Amygdala (tissue), 56 donors: ENCODE measurements around the gene NCAPG.

Experiments used
- DNase-seq, 56 donors: peaks; one replicate each; lab custom pipeline; 2025; lab: John Stamatoyannopoulos, UW

Gene NCAPG, protein sequence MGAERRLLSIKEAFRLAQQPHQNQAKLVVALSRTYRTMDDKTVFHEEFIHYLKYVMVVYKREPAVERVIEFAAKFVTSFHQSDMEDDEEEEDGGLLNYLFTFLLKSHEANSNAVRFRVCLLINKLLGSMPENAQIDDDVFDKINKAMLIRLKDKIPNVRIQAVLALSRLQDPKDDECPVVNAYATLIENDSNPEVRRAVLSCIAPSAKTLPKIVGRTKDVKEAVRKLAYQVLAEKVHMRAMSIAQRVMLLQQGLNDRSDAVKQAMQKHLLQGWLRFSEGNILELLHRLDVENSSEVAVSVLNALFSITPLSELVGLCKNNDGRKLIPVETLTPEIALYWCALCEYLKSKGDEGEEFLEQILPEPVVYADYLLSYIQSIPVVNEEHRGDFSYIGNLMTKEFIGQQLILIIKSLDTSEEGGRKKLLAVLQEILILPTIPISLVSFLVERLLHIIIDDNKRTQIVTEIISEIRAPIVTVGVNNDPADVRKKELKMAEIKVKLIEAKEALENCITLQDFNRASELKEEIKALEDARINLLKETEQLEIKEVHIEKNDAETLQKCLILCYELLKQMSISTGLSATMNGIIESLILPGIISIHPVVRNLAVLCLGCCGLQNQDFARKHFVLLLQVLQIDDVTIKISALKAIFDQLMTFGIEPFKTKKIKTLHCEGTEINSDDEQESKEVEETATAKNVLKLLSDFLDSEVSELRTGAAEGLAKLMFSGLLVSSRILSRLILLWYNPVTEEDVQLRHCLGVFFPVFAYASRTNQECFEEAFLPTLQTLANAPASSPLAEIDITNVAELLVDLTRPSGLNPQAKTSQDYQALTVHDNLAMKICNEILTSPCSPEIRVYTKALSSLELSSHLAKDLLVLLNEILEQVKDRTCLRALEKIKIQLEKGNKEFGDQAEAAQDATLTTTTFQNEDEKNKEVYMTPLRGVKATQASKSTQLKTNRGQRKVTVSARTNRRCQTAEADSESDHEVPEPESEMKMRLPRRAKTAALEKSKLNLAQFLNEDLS

DNA sequence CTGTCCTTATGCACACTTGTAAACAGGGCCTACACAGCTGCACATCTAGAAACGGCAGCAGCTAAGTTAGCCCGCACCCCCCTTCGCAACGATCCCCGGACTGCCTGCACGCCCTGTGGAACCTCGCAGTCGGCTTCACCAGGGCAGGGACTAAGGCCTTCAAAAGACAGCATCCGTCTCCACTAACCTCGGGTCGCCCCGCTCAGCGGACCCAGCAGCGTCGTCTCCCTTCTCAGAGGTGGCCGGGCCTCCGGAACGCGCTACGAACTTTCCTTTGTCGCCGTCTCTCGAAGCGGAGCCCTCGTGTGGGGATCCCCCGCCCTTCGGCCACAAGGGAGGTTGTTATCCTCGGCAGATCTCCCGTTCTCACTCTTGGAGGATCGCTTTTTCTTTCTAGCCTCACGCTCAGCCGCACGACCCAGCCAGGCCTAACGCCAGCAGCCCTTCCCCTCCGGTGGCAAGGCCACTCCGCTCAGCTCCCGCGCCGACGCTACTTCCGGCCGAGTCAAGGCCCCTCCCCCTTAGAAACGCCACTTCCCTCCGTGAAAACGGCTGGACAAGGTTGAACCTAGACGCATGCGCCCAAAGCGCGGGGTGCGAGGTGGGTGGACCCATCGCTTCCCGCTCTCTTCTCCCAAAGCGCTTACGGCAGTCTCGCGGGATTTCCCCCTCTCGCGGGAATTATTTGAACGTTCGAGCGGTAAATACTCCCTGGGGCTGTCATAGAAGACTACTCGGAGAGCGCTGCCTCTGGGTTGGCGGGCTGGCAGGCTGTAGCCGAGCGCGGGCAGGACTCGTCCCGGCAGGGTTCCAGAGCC is at the start of gene NCAPG, which contains the start of gene DCAF16:
Gene NCAPG, plus strand, starts transcription at position 720 of the 818 bp plus-strand sequence. CDS start 99 bp downstream, outside the sequence.
Gene DCAF16, minus strand, starts transcription at position 498 of the 818 bp plus-strand sequence. CDS start 6,616 bp downstream, outside the sequence.
- DNase-seq: peak; percentile 65 to 100 (median 98)

- no peak for DNase-seq
Measured at GRCh38 chr4:17761062-17761461, 49.7 kb upstream of the NCAPG start.

DNA sequence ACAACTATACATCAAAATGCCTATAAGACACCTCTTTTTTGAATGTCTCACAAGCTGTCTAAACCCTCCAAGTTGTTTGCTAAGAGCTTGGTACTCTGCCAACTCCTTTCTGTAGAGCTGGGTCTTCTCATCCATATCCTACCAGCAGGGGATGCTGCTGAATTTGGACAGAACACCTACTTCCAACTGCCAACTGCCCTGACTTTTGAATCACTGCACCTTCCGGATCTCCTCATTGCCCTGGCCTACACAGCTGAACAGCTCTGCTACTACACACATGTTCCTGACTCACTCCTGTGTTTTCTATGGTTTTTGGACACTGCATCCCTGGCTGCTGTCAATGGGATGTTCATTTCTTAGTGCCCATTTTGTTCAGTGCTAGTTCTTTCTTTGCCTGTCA is 48.1 kb upstream of the NCAPG start:
- DNase-seq: no peak

- peak in 2 of 56 donors; percentile 3 for DNase-seq
Measured at GRCh38 chr4:17763416-17763815, 47.4 kb upstream of the NCAPG start.

DNA sequence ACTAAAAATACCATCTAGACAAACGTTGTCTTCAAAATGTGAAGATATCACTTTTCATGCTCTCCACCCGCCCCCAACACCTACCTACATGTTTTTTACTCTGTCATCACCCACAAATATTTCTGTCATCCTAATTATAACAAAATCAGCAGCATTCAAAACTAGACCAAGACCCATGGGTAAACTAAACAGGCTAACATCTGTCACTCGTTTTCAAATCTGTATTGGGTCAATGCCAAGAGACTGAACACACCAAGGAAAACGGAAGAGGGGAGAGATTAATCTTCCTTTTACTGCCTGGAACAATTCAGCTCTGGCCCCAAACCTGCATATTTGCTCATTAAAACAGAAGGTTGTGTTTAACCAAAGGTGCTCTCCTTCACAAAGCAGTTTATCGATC is 46.8 kb upstream of the NCAPG start:
- no peak for DNase-seq

DNA sequence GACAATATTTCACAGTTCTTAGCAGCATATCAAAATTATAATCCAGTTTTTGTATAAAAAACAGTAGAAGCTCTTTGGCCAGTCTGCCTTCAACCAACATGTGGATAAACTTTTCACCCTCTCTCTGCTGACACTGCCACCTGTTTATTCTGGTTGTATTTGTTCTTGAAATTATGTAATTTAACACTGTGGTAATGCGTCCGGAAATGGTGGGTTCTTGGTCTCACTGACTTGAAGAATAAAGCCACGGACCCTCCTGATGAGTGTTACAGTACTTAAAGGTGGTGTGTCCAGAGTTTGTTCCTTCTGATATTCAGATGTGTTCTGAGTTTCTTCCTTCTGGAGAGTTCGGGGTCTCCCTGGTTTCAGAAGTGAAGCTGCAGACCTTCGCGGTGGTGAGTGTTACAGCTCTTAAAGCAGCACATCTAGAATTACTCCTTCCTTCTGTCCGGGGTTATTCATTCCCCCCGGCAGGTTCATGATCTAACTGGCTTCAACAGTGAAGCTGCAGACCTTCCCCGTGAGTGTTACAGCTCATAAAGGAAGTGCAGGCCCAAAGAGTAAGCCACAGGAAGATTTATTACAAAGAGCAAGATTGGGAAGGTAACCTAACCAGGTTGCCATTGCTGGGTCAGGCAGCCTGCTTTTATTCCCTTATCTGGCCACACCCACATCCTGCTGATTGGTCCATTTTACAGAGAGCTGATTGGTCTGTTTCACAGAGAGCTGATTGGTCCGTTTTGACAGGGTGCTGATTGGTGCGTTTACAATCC is 45.1 kb upstream of the NCAPG start:
- DNase-seq: no peak

DNA sequence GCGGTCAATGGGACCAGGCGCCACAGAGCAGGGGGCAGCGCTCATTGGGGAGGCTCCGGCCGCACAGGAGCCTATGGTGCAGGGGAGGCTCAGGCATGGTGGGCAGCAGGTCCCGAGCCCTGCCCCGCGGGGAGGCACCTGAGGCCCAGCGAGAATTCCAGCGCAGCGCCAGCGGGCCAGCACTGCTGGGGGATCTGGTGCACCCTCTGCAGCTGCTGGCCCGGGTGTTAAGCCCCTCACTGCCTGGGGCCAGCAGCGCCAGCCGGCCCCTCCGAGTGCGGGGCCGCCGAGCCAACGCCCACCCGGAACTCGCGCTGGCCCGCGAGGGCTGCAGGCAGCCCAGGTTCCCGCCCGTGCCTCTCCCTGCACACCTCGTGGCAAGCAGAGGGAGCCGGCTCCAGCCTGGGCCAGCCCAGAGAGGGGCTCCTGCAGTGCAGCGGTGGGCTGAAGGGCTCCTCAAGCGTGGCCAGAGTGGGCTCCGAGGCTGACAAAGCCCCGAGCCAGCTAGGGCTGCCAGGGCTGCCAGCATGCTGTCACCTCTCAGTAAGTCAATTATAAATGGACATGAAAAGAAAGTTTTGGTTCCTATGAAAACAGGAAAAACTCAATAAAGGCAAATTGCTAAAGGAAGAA is 43.8 kb upstream of the NCAPG start:
- DNase-seq: no peak

DNA sequence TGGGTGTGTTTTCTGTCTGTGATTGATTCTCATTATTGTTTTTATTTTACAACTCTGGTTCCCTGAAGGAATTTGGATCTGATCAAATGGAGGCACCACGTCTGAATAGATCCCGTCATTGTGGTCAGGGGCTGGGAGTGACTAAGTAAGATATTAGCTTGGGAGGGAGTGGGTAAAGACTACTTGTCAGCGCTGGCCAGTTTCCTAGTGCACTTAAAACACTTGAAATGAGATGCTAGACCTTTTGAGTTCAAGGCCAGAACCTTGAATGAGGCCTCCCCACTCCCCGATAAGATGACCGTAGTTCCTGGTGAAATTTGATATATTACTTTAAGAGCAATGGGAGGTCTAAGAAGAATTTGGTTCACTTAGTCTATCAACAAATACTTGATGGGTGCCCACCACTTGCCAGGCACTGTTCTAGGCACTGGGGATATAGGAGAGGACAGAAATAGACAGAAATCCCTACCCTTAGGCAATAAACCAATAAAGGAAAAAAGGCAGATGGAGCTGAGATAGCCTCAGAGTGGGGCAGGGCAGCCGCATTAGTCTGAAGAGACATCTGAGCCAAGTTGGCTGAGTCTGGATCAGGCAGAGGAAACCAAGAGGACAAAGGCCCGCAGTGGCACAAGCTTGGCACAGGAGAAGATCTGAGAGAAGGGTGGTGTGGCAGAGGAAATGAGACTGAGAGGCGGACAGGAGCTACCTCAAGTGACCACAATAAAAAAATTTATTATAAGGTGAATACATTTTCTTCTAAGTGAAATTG is 41.2 kb upstream of the NCAPG start:
- DNase-seq: peak in 1 of 56 donors; percentile 9

GRCh38 chr4:17770845-17771244 is 39.9 kb upstream of the NCAPG start:
- DNase-seq: no peak

DNA sequence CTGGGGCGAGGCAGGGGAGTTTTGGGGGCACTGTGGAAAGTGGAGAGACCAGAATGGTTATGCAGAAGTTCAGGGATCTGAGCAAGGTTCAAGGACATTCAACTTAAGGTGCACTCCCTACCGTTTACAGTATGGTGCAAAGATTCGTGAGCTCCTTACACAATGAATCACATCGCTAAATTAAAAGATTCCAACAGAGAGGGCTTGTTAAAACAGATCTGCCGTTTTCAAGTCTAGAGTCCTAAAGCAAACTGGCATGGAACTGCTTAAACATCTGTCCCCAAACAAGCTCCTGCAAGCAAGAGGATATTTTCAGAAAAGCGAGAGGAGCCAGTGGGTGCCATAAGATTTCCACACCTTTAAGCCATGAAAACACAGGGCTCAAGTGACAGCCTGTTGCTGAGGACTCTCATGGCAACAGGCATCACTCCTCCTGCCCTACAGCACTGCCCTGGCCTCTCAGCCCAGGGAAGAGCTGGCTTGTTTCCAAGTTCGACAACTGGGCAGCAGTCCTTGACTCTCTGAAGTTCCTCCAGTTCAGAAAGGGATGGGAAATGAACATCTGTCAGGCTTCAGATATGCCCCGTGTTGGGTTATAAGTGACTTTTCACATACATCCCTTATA is 39.4 kb upstream of the NCAPG start:
- DNase-seq: no peak

- no peak for DNase-seq
Measured at GRCh38 chr4:17773135-17773698, 37.6 kb upstream of the NCAPG start.

DNA sequence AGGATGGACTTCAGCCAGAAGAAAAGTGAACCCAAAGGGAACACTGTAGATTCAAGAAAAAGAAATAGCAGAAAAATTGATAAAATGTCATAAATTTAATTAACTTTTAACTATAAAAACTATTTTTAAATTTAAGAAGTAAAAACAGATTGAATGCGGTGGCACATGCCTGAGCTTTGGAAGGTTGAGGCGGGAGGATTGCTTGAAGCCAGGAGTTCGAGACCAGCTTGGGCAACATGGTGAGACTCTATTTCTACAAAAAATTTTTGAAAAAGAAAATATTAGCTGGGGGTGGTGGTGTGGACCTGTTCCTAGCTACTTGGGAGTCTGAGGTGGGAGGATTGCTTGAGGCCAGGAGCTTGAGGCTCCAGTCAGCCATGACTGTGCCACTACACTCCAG is 32.3 kb upstream of the NCAPG start:
- DNase-seq: no peak

- peak in 1 of 56 donors; percentile 29 for DNase-seq
Measured at GRCh38 chr4:17780501-17781299, 30.1 kb upstream of the NCAPG start.

DNA sequence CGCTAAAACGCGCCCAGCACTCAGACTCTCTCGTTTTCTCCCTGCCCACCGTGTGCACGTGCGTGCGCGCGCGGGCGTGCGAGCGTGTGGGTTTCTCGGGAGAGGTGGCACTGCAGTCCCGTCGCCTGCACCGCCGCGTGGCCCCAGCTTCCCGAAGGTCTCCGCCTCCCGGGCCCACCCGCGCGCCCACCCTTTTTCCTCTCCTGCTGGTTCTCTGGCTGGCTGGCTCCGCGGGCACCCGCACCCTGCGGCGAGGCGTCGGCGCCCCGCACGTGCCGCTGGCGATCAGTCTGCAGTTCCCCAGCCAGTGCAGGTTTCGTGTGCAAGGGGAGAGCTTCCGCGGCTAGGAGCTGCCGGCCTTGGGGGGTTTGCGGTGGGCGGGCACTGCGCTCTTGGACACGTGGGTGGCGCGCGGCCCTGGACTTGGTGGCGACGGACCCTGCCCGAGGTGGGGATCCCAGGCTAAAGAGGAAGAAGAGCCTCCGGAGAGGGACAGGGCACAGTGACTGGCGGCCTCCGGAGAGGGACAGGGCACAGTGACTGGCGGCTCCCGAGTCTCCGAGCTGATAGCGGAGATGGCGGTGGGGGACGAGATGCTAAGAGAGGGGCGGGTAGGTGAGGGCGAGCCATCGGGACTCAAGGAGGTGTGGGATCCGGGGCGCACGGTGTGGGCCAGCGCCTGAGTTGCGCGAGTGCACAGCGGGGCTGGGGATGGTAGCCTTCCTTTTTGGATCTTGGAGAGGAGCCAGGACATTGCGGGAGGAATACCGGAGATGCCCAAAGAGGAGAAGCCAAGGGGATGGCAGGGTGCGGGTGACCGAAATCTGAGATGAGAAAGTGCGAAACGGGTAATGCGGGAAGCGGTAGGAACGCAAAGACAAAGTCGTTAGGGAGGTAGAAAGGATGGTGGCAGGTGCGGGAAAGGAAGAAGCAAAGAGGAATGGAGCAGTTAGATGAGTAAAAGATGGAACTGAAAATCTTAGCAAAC is 29.2 kb upstream of the NCAPG start, which contains the start of gene FAM184B:
Gene FAM184B, minus strand, starts transcription at position 322 of the 988 bp plus-strand sequence. CDS start 322 bp downstream, outside the sequence.
- peak in 12 of 56 donors; percentile 5 to 52 (median 28) for DNase-seq

GRCh38 chr4:17785858-17786257 is 24.9 kb upstream of the NCAPG start:
- DNase-seq: no peak
